Measurements from ENCODE around the gene HINT2.

DNA sequence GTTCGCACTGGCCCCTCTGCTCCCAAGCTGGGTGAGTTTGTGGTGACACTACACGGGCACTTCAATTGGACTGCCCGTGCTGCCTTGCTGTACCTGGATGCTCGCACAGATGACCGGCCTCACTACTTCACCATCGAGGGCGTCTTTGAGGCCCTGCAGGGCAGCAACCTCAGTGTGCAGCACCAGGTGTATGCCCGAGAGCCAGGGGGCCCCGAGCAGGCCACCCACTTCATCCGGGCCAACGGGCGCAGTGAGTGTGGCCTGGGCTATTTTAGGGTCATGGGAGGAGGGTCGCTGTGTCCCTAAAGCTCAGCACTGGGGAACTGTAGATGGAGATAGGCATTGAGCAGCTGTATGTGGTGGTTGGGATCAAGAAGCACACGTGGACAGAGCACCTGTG lies 22.0 kb downstream of the HINT2 start:
- no peak for TF ChIP-seq ZNF274 (IDR thresholded peaks at IDR 0.05; ENCODE audit: low read depth, low read length)
- no peak for TF ChIP-seq SUZ12 (IDR thresholded peaks at IDR 0.05; ENCODE audit: extremely low read depth, insufficient read depth, insufficient read length)

All from NT2/D1 (cell line).